Measurements from ENCODE around the gene ASB13.

Gene ASB13

GRCh38 chr10:5611899-5612680 lies 54.3 kb downstream of the ASB13 start:
- POLR2A ChIA-PET: no interaction called here
- no peak for DNase-seq (ENCODE audit: low read depth, low spot score)
- CTCF ChIA-PET: interaction anchor here (4.3 to 27.7 kb wide), 2 partner anchors 11 to 172 kb away, joined by 31 to 1068 read pairs; no protein-coding TSS in a partner anchor
- TF ChIP-seq CTCF (IDR thresholded peaks at IDR 0.05; ENCODE audit: insufficient read depth, low read length, missing control alignments): no peak
- H3K4me3 ChIP-seq (ENCODE audit: low read depth, low read length): no peak overlapping the region

DNA sequence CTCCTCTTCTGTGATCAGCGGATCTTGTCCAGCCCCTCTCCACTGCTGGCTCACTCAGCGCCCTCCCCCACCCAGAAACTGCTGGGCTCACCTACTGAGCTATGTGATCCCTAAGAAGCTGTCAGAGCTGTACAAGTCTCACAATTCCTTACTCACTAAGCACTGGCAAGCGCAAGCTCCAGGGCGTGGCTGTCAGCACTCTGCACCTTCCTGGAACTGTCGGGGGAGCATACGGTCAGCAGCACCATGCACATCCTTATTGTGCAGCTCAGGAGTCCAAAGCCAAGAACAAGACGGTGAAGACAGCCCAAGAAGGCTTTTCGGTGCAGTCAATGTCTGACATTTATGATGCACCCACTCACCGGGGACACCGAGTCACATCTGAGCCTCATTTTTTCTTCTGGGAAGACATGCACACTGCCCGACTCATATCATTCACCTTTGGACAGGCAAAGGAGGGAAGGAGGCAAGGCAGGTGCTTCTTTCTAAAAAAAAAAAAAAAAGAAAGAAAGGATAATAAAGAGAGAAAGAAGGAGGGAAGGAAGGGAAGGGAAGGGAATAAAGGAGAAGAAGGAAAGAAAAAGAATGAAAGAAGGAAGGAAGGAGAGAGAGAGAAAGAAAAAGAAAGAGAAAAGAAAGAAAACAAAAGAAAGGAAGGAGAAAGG lies 56.3 kb downstream of the ASB13 start:
- CTCF ChIA-PET: no interaction called here
- no peak overlapping the region for H3K4me3 ChIP-seq (ENCODE audit: low read depth, low read length)
- DNase-seq (ENCODE audit: low read depth, low spot score): no peak
- no peak for TF ChIP-seq CTCF (IDR thresholded peaks at IDR 0.05; ENCODE audit: insufficient read depth, low read length, missing control alignments)
- POLR2A ChIA-PET: no interaction called here

GRCh38 chr10:5608608-5609220 lies 57.7 kb downstream of the ASB13 start:
- CTCF ChIA-PET: interaction anchor here (1.1 to 4.0 kb wide), 4 partner anchors 13 to 23 kb away, joined by 3 to 17 read pairs (median 3); no protein-coding TSS in a partner anchor
- DNase-seq (ENCODE audit: low read depth, low spot score): no peak
- TF ChIP-seq CTCF (IDR thresholded peaks at IDR 0.05; ENCODE audit: insufficient read depth, low read length, missing control alignments): no peak
- H3K4me3 ChIP-seq (ENCODE audit: low read depth, low read length): no peak overlapping the region
- POLR2A ChIA-PET: no interaction called here

DNA sequence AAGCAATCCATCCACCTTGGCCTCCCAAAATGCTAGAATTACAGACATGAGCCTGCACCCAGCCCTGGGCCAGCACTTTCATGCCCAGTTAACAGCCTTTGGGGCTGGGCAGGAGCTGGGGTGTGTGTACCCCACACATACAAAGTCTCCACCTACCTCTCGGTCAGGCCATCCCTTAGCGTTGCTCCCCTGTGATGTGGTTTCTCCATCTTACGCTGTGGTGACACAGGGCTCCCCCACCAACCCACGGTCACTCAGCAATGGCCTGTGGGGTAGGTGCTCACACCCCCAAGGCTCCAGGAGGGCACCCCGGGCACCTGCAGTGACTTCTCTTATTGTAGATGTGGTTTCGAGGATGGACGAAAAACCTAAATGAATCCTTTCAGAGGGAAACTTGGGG lies 58.8 kb downstream of the ASB13 start:
- no peak for DNase-seq (ENCODE audit: low read depth, low spot score)
- POLR2A ChIA-PET: no interaction called here
- TF ChIP-seq CTCF (IDR thresholded peaks at IDR 0.05; ENCODE audit: insufficient read depth, low read length, missing control alignments): no peak
- CTCF ChIA-PET: interaction anchor here (1.2 to 4.0 kb wide), 3 partner anchors 11 to 18 kb away, joined by 3 to 17 read pairs (median 3); no protein-coding TSS in a partner anchor
- H3K4me3 ChIP-seq (ENCODE audit: low read depth, low read length): no peak overlapping the region

GRCh38 chr10:5606864-5607263 lies 59.5 kb downstream of the ASB13 start:
- no peak for TF ChIP-seq CTCF (IDR thresholded peaks at IDR 0.05; ENCODE audit: insufficient read depth, low read length, missing control alignments)
- CTCF ChIA-PET: interaction anchor here (1.2 to 4.0 kb wide), 2 partner anchors 11 to 16 kb away, joined by 3 to 17 read pairs; no protein-coding TSS in a partner anchor
- POLR2A ChIA-PET: interaction anchor here (0.6 kb wide), 1 partner anchor 1821 kb away, joined by 3 read pairs; no protein-coding TSS in a partner anchor
- H3K4me3 ChIP-seq (ENCODE audit: low read depth, low read length): no peak overlapping the region
- DNase-seq (ENCODE audit: low read depth, low spot score): no peak

GRCh38 chr10:5606321-5606720 lies 60.1 kb downstream of the ASB13 start:
- ChIA-PET CTCF (interaction anchor here (1.2 to 4.0 kb wide), 2 partner anchors 10 to 17 kb away, joined by 3 to 17 read pairs; no protein-coding TSS in a partner anchor), POLR2A (no interaction called here)
- no peak overlapping the region for H3K4me3 ChIP-seq (ENCODE audit: low read depth, low read length)
- DNase-seq (ENCODE audit: low read depth, low spot score): no peak
- no peak for TF ChIP-seq CTCF (IDR thresholded peaks at IDR 0.05; ENCODE audit: insufficient read depth, low read length, missing control alignments)

Data from AG04449 (cell line).